Activated CD8-positive, alpha-beta memory T cell treated with anti-CD3 and anti-CD28 coated beads, Interleukin-2, amount 50 U/mL, for 24 hours (primary cell): ENCODE measurements around the gene MICA.
A peak's percentile ranks its signal among the peaks of the same experiment; 100 is the strongest.

Experiments used
- DNase-seq: peaks from one replicate; pipeline ENCODE4 v3.0.0-alpha.2; 2020; ENCODE audit errors: extremely low read depth

The MICA gene

DNA sequence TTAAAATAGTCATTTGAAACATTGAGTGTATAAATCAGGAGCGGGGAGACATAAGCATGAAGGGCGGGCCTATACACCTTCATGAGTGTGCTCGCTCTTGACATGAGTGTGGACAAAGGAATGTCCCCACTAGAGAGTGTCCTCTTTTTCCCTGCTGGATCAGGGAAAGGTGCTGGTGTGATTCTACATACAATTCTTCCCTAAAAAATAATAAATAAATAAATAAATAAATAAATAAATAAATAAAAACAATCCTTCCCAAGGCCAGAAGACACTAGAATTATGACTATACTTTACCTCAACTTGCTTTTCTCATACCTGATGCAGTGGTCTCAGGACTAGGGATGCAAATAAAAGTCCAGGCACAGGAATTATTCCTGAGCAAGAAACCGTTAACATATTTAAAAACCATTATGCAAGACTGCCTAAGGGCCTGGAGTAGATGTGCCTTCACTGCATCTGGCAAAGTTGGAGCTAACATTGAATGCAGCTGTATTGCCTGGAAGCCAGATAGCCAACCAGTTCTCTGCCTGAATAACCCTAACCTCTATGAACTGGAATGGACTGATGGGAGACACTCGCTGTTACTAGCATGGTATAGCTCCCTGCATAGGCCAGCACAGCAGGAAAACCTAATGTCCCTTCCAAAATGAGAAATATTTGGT is 57.1 kb downstream of the MICA start:
- DNase-seq, result no peak

DNA sequence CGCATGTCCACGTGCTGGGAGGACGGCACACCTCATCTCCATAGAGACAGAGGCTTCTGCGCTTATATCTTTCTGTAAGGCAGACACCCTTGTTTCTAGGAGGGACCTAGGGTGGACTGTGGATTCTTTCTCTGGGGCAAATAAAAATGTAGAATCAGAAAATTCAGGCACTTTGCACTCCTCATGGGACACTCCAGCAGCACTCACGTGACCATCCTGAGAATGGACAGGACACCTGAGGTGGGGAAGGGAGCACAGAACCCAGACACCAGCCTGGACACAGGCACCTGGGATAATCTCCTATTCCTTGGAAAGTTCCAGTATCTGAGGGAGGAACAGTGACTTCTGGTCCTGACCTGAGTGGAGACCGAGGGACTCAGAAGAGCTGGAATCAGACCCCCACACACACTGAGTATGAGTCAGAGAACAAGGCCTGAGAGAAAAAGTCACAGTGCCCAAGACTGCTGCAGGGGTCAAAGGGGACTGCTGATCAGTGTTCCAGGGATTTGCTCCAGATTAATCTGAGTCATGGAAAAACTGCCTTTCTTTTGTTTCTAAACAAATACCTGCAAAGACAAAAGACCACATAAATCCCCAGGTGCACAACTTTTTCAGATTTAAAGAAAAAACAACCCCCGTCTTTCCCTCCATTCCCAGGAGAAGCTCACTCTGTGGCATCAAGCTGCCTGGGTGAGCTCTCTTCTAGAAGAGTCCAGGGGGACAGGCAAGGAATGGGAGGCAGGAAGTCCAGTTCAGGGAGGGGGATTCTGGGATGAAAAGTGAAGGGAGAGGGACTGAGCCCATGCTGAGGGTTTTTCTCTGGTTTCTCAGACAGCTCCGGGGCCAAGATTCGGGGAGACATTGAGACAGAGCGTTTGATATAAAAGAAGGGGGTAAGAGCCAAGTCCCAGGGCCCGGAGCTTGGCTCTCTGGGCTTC is 58.9 kb downstream of the MICA start:
- no peak for DNase-seq

DNA sequence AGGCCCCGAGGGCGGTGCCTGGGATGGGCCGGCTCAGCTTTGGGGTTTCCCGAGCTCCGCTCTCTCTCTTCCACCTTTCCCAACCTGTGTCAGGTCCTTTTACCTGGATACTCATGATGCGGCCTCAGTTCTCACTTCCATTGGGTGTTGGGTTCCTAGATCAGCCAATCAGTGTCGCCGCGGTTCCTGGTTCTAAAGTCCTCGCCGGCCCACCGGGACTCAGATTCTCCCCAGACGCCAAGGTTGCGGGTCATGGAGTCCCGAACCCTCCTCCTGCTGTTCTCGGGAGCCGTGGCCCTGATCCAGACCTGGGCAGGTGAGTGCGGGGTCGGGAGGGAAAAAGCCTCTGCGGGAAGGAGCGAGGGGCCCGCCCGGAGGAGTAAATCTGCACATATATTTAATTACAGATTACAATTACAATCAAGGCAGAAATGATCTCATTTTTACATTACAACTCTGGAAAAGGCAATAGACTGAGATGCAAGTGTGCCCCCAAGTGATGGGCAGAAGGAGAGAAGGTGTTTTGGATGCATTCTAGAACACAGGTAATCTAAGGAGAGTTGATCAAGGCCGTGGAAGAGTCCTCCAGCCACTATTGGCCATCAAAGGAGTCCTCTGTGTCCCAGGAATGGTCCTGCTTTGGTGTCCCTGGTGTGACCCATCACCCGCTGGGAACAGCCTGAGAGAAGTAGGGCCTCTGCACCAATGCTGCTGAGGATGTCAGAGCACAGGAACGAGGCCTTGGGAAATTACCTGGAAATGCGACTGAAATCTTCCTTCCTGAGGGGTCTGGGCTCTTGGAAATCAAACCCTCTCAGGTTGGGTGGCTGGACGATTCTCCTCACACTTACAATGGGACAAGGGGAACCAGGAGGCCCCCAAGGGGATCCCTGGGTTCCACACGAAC is 59.8 kb downstream of the MICA start:
- DNase-seq, result peak; percentile 80

DNA sequence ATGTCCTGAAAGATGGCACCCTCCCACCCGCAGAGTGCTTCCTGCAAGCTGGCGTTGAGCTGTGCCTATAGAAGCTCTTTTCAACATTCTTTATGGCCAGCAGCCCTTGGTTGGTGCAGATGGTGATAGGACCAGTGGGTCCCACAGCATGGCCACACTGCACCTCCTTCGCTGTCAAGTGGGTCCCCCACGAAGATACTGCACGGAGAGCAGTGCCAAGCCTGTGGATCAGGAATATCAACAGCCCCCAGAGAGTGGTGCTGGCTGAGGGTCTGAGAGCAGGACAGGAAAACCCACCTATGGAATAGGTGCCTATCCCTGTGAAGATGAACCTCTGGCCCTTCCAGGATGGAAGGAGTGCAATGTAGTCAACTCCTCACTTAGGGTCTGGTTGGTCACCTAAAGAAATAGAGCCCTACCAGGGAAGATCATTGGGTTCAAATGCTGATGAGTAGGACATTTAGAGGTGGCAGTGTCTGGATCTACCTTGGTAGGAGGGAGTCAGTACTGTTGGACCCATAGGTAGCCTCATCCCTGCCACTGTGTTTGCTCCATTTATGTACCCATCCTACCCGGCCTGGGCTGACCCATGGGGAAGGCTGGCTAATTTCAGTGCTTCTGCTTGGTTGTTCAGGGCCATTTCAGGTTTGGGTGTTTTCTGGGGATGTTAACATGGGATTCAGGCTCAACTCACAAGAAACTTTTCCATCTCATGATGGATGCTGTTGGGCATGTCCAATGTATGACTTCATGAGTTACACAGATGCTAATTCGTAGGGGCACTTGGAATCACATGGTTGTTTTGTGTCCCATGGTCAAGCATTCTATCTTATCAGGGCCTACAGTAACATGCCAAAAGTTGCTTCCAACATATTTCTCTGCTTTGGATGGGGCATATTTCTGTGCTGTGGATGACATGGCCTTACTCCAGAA is 61.1 kb downstream of the MICA start:
- no peak for DNase-seq
